B cell (primary cell): Measurements from ENCODE around the gene IFITM1. TPM values are rescaled to one million over a fixed set of nuclear protein-coding genes. Genes with fewer than 3 reads are reported as not detected.

Experiments used
- ATAC-seq: fragments of 200-7000 bp; cut with Tn5 transposase; one replicate; pipeline ENCODE4 v1.10.0; 2021; ENCODE audit warnings: low read depth, mild to moderate bottlenecking, moderate number of reproducible peaks, moderate library complexity
- CTCF ChIA-PET: fragments of 350-600 bp; sonication (Branson Sonifier 250); formaldehyde crosslinking; loops from one replicate; lab custom pipeline; 2021; ENCODE audit warnings: antibody characterized with exemption, inconsistent platforms; lab: Charles Lee
- POLR2A ChIA-PET: fragments of 350-600 bp; sonication (Branson Sonifier 250); formaldehyde crosslinking; loops from one replicate; lab custom pipeline; 2021; ENCODE audit warnings: antibody characterized with exemption; lab: Charles Lee
- DNase-seq: peaks from one replicate; pipeline ENCODE4 v3.0.0; 2013
- H2AFZ ChIP-seq: 2 replicates; pipeline ENCODE4 v1.6.1; 2012; ENCODE audit warnings: mild to moderate bottlenecking, low read depth, low read length; ENCODE audit not compliant: insufficient read depth, poor library complexity, severe bottlenecking
- H3K27ac ChIP-seq, 2 donors: 1 replicate in 1 of 2; 2 replicates in 1 of 2; pipeline ENCODE4 v1.5.1; 2012 to 2013; ENCODE audit warnings: low read length in 2 of 2, mild to moderate bottlenecking in 2 of 2, moderate library complexity in 1 of 2
- H3K27me3 ChIP-seq, 4 experiments: fragments of 200-600 bp in 1 of 4; sonication (generic) in 1 of 4; replicated peaks in 1 of 4; 1 replicate in 2 of 4; 2 replicates in 2 of 4; pipeline versions ENCODE4 v1.6.1 to v1.7.0; 2013 to 2016; ENCODE audit warnings: low read length in 3 of 4, mild to moderate bottlenecking in 2 of 4, mixed read lengths in 1 of 4, moderate library complexity in 1 of 4; ENCODE audit not compliant: insufficient read depth in 4 of 4, control insufficient read depth in 3 of 4; ENCODE audit errors: control extremely low read depth in 1 of 4
- H3K36me3 ChIP-seq, 2 experiments: replicated peaks in 1 of 2; 1 replicate in 1 of 2; 2 replicates in 1 of 2; pipeline versions ENCODE4 v1.6.1 to v1.7.1; 2013; ENCODE audit warnings: low read length in 1 of 2; ENCODE audit not compliant: insufficient read depth in 2 of 2, control insufficient read depth in 1 of 2; ENCODE audit errors: control extremely low read depth in 1 of 2, extremely low read depth in 1 of 2
- H3K4me1 ChIP-seq, 2 donors: fragments of 200-600 bp in 1 of 2; sonication (generic) in 1 of 2; 1 replicate in 1 of 2; 2 replicates in 1 of 2; pipeline versions ENCODE4 v1.5.1 to v1.6.1; 2013 to 2017; ENCODE audit warnings: low read length in 2 of 2; ENCODE audit not compliant: control insufficient read depth in 2 of 2, insufficient read depth in 2 of 2
- H3K4me2 ChIP-seq: replicated peaks from 2 replicates; pipeline ENCODE3; 2012; ENCODE audit warnings: mild to moderate bottlenecking, low read depth, low read length; ENCODE audit not compliant: poor library complexity, severe bottlenecking
- H3K4me3 ChIP-seq, 5 experiments: fragments of 200-600 bp in 1 of 5; sonication (generic) in 1 of 5; 1 replicate in 3 of 5; 2 replicates in 2 of 5; pipeline versions ENCODE4 v1.5.1 to v1.7.0; 2011 to 2016; ENCODE audit warnings: low read length in 4 of 5, mild to moderate bottlenecking in 4 of 5, low read depth in 2 of 5, control low read depth in 1 of 5, moderate library complexity in 1 of 5; ENCODE audit not compliant: insufficient read depth in 1 of 5; ENCODE audit errors: control extremely low read depth in 1 of 5, extremely low read depth in 1 of 5
- H3K79me2 ChIP-seq: fragments of 200-600 bp; sonication (generic); one replicate; pipeline ENCODE4 v1.6.0; 2016; ENCODE audit warnings: low read length; ENCODE audit not compliant: control insufficient read depth, insufficient read depth
- H3K9ac ChIP-seq: fragments of 200-600 bp; sonication (generic); 2 replicates; pipeline ENCODE4 v1.6.1; 2017; ENCODE audit warnings: mild to moderate bottlenecking, low read length, moderate library complexity
- H3K9me3 ChIP-seq, 3 donors: one replicate each; pipeline versions ENCODE4 v1.6.1 to v1.7.1; 2013; ENCODE audit warnings: low read length in 2 of 3; ENCODE audit not compliant: control insufficient read depth in 2 of 3, insufficient read depth in 1 of 3; ENCODE audit errors: control extremely low read depth in 1 of 3
- H4K20me1 ChIP-seq: 2 replicates; pipeline ENCODE4 v1.6.0; 2012; ENCODE audit warnings: mild to moderate bottlenecking, low read length; ENCODE audit not compliant: insufficient read depth, control insufficient read depth, poor library complexity, severe bottlenecking
- H3K27ac Mint-ChIP-seq: one replicate; pipeline ENCODE4 v1.8.0; 2021; ENCODE audit warnings: mixed read lengths
- H3K27me3 Mint-ChIP-seq: one replicate; pipeline ENCODE4 v1.8.0; 2021; ENCODE audit warnings: mixed read lengths
- H3K4me1 Mint-ChIP-seq: one replicate; pipeline ENCODE4 v1.8.0; 2021; ENCODE audit warnings: mixed read lengths
- H3K4me3 Mint-ChIP-seq: one replicate; pipeline ENCODE4 v1.8.0; 2021; ENCODE audit warnings: mixed read lengths
- H3K9me3 Mint-ChIP-seq: one replicate; pipeline ENCODE4 v1.8.0; 2022; ENCODE audit warnings: mixed read lengths; ENCODE audit not compliant: insufficient read depth
- CTCF ChIP-seq: fragments of 200-600 bp; IDR thresholded peaks from one replicate; pipeline ENCODE4 v1.8.0; 2022; ENCODE audit warnings: antibody characterized with exemption, mild to moderate bottlenecking
- EZH2 ChIP-seq: IDR thresholded peaks from 2 replicates; pipeline ENCODE4 v1.6.1; 2012; ENCODE audit warnings: borderline replicate concordance, low read depth, mild to moderate bottlenecking, moderate library complexity, low read length; ENCODE audit not compliant: insufficient read depth, poor library complexity, severe bottlenecking
- WGBS: methylation state at CpG from one replicate; pipeline ENCODE4 v1.1.5; 2013; ENCODE audit warnings: missing lambda C conversion rate; ENCODE audit not compliant: insufficient coverage; 5-methylcytosine and 5-hydroxymethylcytosine counted together
- intact Hi-C: fragments of 100-400 bp; cut with micrococcal nuclease; formaldehyde crosslinking; loops from one replicate; pipeline ENCODE4 v1.10.0; 2022
- polyA plus RNA-seq: library from polyadenylated mRNA; depleted of rRNA; stranded (reverse); fragments of >200 nt; gene quantifications from 2 replicates; pipeline ENCODE4 v1.2.3, GENCODE V29; 2012
- total RNA-seq, 2 donors: library from RNA; stranded (reverse); fragments of 120-200 nt in 1 of 2; gene quantifications; 1 replicate in 1 of 2; 2 replicates in 1 of 2; pipeline versions ENCODE4 v1.2.3 to v1.2.4, GENCODE V29; 2013 to 2022

The IFITM1 gene
- total and polyA plus RNA-seq, 2 donors (not counting 1 experiment from before 2014, with no cell fraction given) = 19.5 to 83.7 TPM

DNA sequence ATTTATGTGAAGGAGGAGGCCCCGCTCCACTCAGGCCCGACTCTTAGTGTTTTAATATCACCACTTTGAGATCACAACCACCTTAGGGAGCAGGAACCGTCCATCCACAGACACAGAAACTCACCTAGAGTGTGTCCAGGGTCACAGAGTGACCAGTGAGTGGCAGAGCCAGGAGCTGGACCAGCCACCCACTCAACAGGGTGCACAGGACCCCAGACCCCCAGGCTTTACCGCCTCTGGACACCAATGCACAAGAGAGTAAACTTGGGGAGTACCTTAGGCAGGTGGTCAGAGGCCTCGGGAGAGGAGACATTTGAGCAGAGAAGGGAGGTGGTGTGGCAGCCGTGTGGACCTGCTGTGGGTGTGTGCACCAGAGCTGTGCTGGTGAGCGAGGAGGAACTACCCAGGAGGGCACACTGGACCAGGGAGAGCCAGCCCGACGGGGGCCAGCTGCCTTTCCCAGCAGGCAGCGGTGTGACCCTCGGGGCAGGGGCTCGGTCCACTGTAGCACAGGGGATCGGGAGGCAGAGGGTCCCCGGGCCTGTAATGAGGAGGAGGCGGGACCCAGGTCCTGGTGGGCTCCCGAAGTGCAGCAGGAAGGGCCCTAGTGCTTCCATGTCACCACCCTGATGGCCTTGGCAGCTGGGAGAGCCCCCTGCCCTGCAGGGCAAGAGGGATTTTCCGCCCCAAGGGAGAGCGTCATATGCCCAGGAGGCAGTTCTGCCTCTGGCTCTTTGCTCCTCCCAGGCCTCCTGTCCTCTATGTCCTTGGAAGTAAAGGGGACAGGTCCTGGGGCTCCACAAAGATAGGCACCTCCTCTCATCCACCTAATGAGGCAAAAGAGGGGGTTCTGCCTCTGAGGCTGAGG lies 43.2 kb upstream of the IFITM1 start:
- H3K4me2 ChIP-seq = peak overlapping the region; percentile 96
- ATAC-seq = no peak
- TF ChIP-seq EZH2 (no peak), CTCF (no peak)
- H3K36me3 ChIP-seq = no peaks in the 10 kb centered on the region
- H3K79me2 ChIP-seq = peaks cover 11% of the 10 kb centered on the region
- Mint-ChIP-seq H3K4me1 (peaks cover 43% of the 10 kb centered on the region), H3K4me3 (peak overlapping the region; percentile 10), H3K27ac (peak overlapping the region; percentile 94), H3K9me3 (peaks cover 2% of the 10 kb centered on the region), H3K27me3 (no peaks in the 10 kb centered on the region)
- ChIA-PET CTCF (interaction anchor here (1.2 to 1.4 kb wide), 2 partner anchors 12 to 20 kb away, joined by 4 to 5 read pairs; no protein-coding TSS in a partner anchor), POLR2A (interaction anchor here (1.2 kb wide), 1 partner anchor 8 kb away, joined by 3 read pairs; no protein-coding TSS in a partner anchor)
- no peak overlapping the region for H2AFZ ChIP-seq
- no peaks in the 10 kb centered on the region for H4K20me1 ChIP-seq
- peaks cover 33 to 37% of the 10 kb centered on the region in 2 donors for H3K4me1 ChIP-seq
- 87% methylated on average over 14 of the region's 18 CpGs for WGBS
- peaks cover 0 to 13% (median 5%) of the 10 kb centered on the region in 3 donors for H3K9me3 ChIP-seq
- intact Hi-C loops = no loop called here
- H3K4me3 ChIP-seq = no peak overlapping the region
- H3K27ac ChIP-seq = peak overlapping the region; percentile 96 to 98
- peak; percentile 10 for DNase-seq
- no peak overlapping the region for H3K9ac ChIP-seq
- no peaks in the 10 kb centered on the region for H3K27me3 ChIP-seq

DNA sequence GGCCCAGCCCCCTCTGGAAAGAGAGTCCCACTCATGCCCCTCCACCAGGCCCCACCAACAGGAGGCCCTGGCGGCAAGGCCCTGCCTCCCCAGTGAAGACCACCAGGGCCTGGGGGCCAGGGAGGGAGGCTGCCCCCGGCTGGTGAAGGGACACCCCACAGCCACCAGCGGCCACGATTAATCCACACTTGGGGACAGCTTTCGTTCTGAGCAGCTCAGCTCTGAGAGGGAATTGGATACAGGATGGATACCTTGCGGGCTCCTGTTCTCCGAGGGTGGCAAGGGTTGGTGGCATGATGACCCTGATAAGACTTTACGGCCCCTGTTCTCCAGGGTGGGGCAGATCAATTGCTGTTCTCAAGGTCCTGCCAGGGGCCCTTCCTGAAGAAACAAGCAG lies 42.5 kb upstream of the IFITM1 start:
- 97% methylated on average over 7 of the region's 8 CpGs for WGBS
- ChIA-PET POLR2A (interaction anchor here (1.2 kb wide), 1 partner anchor 8 kb away, joined by 3 read pairs; no protein-coding TSS in a partner anchor), CTCF (interaction anchor here (1.2 to 1.4 kb wide), 2 partner anchors 11 to 21 kb away, joined by 4 to 5 read pairs; no protein-coding TSS in a partner anchor)
- H2AFZ ChIP-seq = no peak overlapping the region
- no peaks in the 10 kb centered on the region for H3K36me3 ChIP-seq
- H3K27me3 Mint-ChIP-seq = no peaks in the 10 kb centered on the region
- TF ChIP-seq EZH2 = no peak
- no peak for TF ChIP-seq CTCF
- no peak overlapping the region for H3K4me2 ChIP-seq
- intact Hi-C loops = no loop called here
- no peak overlapping the region for H3K27ac Mint-ChIP-seq
- no peak overlapping the region for H3K9ac ChIP-seq
- peaks cover 2% of the 10 kb centered on the region for H3K9me3 Mint-ChIP-seq
- H3K4me3 ChIP-seq = no peak overlapping the region
- DNase-seq (no peak), ATAC-seq (no peak)
- peaks cover 11% of the 10 kb centered on the region for H3K79me2 ChIP-seq
- no peaks in the 10 kb centered on the region for H4K20me1 ChIP-seq
- no peak overlapping the region for H3K27ac ChIP-seq
- H3K27me3 ChIP-seq = no peaks in the 10 kb centered on the region
- H3K4me1 ChIP-seq = peaks cover 33 to 37% of the 10 kb centered on the region in 2 donors
- H3K9me3 ChIP-seq = peaks cover 0 to 9% (median 3%) of the 10 kb centered on the region in 3 donors
- peaks cover 46% of the 10 kb centered on the region for H3K4me1 Mint-ChIP-seq
- no peak overlapping the region for H3K4me3 Mint-ChIP-seq
